Prostate gland (tissue), 2 donors: ENCODE measurements around the gene ORAI2.
A peak's percentile ranks its signal among the peaks of the same experiment; 100 is the strongest.

Experiments used
- CTCF ChIP-seq, 4 experiments: fragments of 200-600 bp in 2 of 4; fragments of 450-650 bp in 2 of 4; sonication (generic) in 2 of 4; IDR thresholded peaks; 1 replicate in 3 of 4; 2 replicates in 1 of 4; pipeline ENCODE4 v1.5.1; 2016 to 2019; ENCODE audit warnings: antibody characterized with exemption in 4 of 4, mild to moderate bottlenecking in 2 of 4, moderate library complexity in 2 of 4
- POLR2A ChIP-seq: fragments of 450-650 bp; IDR thresholded peaks from one replicate; pipeline ENCODE4 v1.6.1; 2016; ENCODE audit warnings: antibody characterized with exemption, mild to moderate bottlenecking
- POLR2AphosphoS5 ChIP-seq: sonication (generic); formaldehyde crosslinking; IDR thresholded peaks from one replicate; pipeline ENCODE4 v1.6.1; 2017; ENCODE audit warnings: antibody characterized with exemption

- no peak for TF ChIP-seq POLR2A
- TF ChIP-seq CTCF (IDR thresholded peaks at IDR 0.05): peak in 3 of 4 experiments; percentile 30 to 65 (median 64)
- peak; percentile 58 for TF ChIP-seq POLR2AphosphoS5
These were observed 20.8 kb upstream of the ORAI2 start for GRCh38 chr7:102412548-102412947.
